COLO668 (cell line): ENCODE data around the gene SUN3.
"Not testable (repeated sequence)": the region's sequence is repeated elsewhere in the genome, so short reads cannot be mapped to it uniquely, and the experiment has no call there.

Experiments
- DNase-seq: peaks from one replicate; lab custom pipeline; 2025; ENCODE audit not compliant: unreplicated experiment; lab: John Stamatoyannopoulos, UW

Gene SUN3

DNA sequence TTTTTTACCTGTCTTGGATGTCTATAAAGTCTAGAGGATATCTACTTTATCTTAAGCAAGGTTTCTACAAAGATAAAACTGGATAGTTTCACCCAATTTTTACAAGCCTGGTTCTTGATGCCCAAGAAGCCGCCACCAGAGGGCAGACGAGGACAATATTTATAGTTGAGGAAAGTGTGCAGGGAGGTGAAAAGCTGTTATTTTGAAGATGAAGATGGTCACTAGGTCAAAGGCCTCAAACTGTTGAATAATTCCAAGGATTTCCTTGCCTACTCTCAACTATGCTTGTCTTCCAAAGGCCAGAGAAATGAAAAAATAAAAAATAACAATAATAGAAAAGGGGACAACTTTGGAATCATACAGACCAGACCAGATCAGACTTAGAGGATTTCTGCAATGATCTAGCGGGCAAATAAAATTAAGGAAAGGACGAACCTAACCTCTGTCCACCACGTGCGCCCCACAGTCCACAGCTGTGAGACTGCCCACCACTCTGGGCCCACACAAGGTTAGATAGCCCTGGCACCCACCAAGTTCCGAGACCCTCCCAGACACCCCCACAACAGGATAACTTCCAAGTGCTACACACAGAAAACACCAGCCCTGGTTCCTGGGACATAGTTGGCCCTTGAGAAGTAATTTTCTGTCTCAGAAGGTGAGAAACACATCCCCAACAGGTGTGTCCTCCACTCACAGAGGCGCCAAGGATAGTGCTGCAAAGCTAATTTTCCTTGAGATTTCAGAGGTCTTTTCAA lies 83.5 kb downstream of the SUN3 start:
- peak; percentile 82 for DNase-seq

GRCh38 chr7:47944536-47945260 lies 84.2 kb downstream of the SUN3 start:
- no peak for DNase-seq

- DNase-seq = no peak
These were observed 85.0 kb downstream of the SUN3 start for GRCh38 chr7:47943676-47944474.

DNA sequence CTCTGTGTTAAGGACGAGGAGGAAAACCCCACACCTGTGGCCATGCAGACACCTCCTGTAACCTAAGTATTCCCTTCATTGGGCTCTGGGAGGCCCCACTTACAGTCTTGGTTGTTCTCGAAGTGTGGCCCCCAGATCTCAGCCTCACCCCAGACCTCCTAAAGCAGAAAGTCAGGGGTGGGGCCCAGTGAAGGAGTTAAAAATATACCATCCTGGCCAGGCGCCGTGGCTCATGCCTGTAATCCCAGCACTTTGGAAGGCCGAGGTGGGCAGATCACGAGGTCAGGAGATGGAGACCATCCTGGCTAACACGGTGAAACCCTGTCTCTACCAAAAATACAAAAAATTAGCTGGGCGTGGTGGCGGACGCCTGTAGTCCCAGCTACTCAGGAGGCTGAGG lies 86.3 kb downstream of the SUN3 start:
- not testable (repeated sequence) for DNase-seq

GRCh38 chr7:47942132-47942531 lies 86.8 kb downstream of the SUN3 start:
- no peak for DNase-seq

DNA sequence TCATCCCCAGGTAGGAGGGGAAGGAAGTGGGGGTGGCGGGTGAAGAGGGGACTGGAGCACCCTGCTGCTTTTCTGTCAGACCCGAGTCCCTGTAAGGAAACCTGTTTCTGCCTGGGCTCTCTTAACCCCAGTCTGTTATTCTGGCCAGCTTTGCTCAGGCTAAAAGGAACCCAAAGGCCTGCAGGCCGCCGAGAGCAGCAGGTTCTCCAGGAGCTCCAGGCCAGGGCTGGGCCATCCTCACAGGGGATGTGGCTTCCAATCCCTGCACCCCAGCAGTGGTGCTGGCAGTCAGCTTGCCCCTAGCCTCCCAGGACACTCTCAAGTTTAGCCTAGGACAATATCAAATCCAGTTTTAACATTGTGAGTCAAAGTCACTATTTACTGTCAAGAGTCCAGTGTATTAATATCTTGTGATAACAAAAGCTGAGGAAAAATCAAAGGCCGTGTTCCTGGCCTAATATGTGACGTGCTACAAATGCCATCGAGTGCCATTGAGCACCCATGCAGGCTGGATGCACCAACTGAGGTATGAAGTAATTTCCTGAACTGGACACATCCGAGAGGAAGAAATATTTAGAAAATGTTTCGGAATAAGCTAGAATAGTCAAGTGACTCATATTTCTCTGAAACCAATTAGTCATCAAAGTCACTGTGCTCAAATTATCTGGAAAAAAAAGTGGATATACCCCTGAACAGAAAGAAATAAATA lies 87.6 kb downstream of the SUN3 start:
- no peak for DNase-seq

GRCh38 chr7:47940088-47941013 lies 88.6 kb downstream of the SUN3 start:
- no peak for DNase-seq

DNA sequence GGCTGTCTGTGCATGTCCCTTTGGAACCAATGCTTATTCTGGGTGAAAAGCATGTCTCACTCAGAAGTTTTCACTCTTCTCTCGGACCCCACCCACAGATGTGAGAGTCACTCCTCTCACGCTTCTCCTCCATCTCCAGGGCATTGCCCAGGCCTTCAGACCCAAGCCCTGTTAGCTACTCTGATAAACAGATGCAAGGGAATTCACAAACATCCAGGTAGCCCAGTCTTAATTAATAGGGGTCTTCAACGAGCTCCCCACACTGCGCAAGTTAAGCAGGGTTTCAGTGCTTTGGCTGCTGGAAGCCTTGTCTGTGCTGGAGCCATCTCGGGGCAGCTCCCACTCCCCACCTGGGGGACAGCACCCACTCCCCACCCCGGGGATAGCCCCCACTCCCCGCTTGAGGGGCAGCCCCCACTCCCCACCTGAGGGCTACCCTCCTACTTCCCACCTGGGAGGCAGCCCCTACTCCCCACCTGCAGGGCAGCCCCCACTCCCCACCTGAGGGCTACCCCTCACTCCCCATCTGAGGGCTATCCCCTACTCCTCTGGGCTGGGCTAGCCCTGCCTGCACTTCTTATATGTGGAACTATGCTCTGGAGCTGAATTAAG lies 89.4 kb downstream of the SUN3 start:
- no peak for DNase-seq

GRCh38 chr7:47938574-47939165 lies 90.2 kb downstream of the SUN3 start:
- no peak for DNase-seq

GRCh38 chr7:47937711-47938573 lies 91.0 kb downstream of the SUN3 start:
- no peak for DNase-seq
